Measurements from ENCODE around the gene ABHD10. TPM values are rescaled to one million over a fixed set of nuclear protein-coding genes. Genes with fewer than 3 reads are reported as not detected.

Gene ABHD10
- total RNA-seq, 1 donor, result 35.1 TPM

DNA sequence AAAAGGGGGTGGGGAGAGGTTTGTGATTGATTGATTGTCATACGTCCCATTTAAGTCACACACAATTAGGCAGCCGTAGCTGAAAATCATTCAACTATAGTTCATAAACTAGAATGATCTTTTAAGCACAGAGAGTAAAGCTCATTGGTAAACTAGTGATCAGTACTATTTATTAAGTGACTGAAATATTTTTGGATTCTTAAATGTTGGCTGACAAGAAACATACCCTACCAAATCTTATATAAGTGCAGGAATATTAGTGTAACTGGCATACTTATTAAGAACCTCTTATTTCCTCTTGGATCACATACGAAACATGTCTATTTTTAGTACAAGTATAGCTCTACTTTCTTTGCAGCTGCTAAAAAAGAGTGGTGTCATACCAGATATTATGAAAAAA, 8.4 kb upstream of the ABHD10 start:
- no peak for DNase-seq (ENCODE audit: low read depth)
- no peak overlapping the region for H3K4me3 ChIP-seq (ENCODE audit: low read depth, low read length)
- no peak for TF ChIP-seq CTCF (IDR thresholded peaks at IDR 0.05; ENCODE audit: insufficient read depth, low read length)

GRCh38 chr3:111971533-111972130, 7.2 kb upstream of the ABHD10 start:
- H3K4me3 ChIP-seq (ENCODE audit: low read depth, low read length), result no peak overlapping the region
- no peak for TF ChIP-seq CTCF (IDR thresholded peaks at IDR 0.05; ENCODE audit: insufficient read depth, low read length)
- DNase-seq (ENCODE audit: low read depth), result no peak

DNA sequence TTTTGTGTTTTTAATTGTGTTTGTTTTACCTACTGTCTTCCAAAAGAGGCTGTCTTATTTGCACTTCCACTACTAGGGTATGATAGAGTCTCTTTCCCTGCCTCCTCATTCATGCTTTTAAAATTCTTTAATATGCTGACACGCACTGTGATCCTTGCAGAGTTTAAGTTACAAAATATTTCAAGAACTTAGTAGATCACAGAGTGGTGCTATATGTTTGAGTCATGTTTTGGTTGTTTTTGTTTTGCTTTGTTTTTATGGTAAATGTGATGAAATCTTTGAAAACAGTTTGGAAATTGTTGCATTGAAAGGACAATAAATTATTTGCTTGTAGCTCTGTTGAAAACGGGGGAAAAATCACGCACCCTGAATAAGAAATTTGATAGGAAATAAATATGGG, 5.9 kb upstream of the ABHD10 start:
- no peak overlapping the region for H3K4me3 ChIP-seq (ENCODE audit: low read depth, low read length)
- TF ChIP-seq CTCF (IDR thresholded peaks at IDR 0.05; ENCODE audit: insufficient read depth, low read length), result no peak
- DNase-seq (ENCODE audit: low read depth), result no peak

DNA sequence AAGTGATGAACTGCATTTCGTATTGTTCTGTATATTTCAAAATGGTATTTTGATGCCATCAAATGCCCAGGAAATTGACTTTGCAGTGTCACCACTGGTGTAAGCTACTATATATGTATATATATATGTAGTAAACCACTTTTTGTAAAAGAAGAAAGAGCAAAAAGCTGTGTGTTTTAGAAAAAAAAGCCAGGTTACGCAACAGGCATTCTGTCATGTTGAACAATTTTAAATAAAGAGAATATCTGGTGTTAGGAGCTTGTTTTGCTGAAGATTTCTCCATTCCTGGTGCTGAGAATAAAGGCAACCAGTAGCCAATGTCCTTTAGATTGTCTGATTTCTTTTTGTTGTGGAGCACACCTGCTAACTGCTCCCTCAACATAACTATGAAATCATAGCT, 3.7 kb upstream of the ABHD10 start:
- no peak overlapping the region for H3K4me3 ChIP-seq (ENCODE audit: low read depth, low read length)
- no peak for DNase-seq (ENCODE audit: low read depth)
- no peak for TF ChIP-seq CTCF (IDR thresholded peaks at IDR 0.05; ENCODE audit: insufficient read depth, low read length)

GRCh38 chr3:111976254-111976653, 2.6 kb upstream of the ABHD10 start:
- no peak overlapping the region for H3K4me3 ChIP-seq (ENCODE audit: low read depth, low read length)
- no peak for DNase-seq (ENCODE audit: low read depth)
- TF ChIP-seq CTCF (IDR thresholded peaks at IDR 0.05; ENCODE audit: insufficient read depth, low read length), result no peak

DNA sequence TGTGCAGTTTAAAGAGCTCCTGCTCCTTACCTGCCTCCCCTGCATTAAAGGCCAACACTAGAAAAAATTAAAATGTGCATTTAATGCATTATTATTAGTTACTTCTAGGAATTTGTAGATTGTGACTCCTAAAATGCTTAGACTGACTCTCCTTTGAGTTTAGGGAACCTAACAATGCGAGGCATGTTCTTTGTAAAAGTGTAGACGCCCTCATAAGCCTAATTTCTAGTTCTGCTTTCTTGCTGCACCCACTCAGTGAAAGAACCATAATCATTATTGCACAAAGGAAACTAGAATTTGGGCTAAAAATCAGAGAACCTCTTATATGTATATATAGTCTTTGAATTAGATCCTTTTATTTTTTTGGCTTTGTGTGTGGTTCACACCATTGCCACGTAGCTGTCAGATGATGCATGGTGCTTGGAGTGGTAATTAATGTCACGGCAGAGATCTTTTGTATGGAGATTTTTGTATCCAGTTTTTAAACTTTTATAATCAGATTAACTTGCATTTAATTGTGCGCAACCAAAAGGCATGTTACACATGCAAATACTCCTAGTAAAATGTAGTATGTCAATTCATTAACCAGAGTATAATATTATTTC, 710 bp downstream of the ABHD10 start:
- peak; percentile 37 for DNase-seq (ENCODE audit: low read depth)
- TF ChIP-seq CTCF (IDR thresholded peaks at IDR 0.05; ENCODE audit: insufficient read depth, low read length), result no peak

More for the DNA sequence above, 710 bp downstream of the ABHD10 start:
- H3K4me3 ChIP-seq (ENCODE audit: low read depth, low read length), result peak overlapping the region; percentile 85
